WTC11 (cell line): ENCODE results near the gene CYP4F12.

Source experiments
- ATF2 ChIP-seq: sonication (generic); formaldehyde crosslinking; IDR thresholded peaks from 2 replicates; pipeline ENCODE4 v1.8.1; 2022; ENCODE audit warnings: low read depth, missing genetic modification reagents, borderline replicate concordance
- SP1 ChIP-seq: sonication (generic); formaldehyde crosslinking; conservative IDR thresholded peaks from 2 replicates; pipeline ENCODE4 v1.8.1; 2022; ENCODE audit warnings: missing genetic modification reagents

GRCh38 chr19:15628236-15629002, 44.5 kb upstream of the CYP4F12 start:
- TF ChIP-seq SP1 (CRISPR knock-in tag) (no peak), ATF2 (no peak)
